ENCODE data around the gene DOC2B.
A peak's percentile ranks its signal among the peaks of the same experiment; 100 is the strongest.
"Not testable (repeated sequence)": the region's sequence is repeated elsewhere in the genome, so short reads cannot be mapped to it uniquely, and the experiment has no call there.

DOC2B gene

GRCh38 chr17:170130-170670 lies 11.2 kb downstream of the DOC2B start:
- Histone ChIP-seq H3K4me1 (peaks cover 26% of the 10 kb centered on the region), H3K27ac (no peak overlapping the region), H3K4me3 (no peak overlapping the region), H3K27me3 (no peaks in the 10 kb centered on the region), H3K36me3 (no peaks in the 10 kb centered on the region), H3K9me3 (no peaks in the 10 kb centered on the region), H3K4me2 (no peak overlapping the region), H4K20me1 (no peaks in the 10 kb centered on the region), H3K9ac (no peak overlapping the region)
- TF ChIP-seq Cebpa-rat (IDR thresholded peaks at IDR 0.05), result no peak

- not testable (repeated sequence) for H3K9ac ChIP-seq, H3K4me3 ChIP-seq, H3K27ac ChIP-seq, H3K9me3 ChIP-seq, H3K36me3 ChIP-seq, H3K27me3 ChIP-seq, H4K20me1 ChIP-seq
- Histone ChIP-seq H3K4me2 (peak overlapping the region; percentile 19; the same call in 1 of the 2 replicates), H3K4me1 (peaks cover 38% of the 10 kb centered on the region)
Observed at GRCh38 chr17:168614-169013, 12.8 kb downstream of the DOC2B start.

- Histone ChIP-seq H3K36me3 (no peaks in the 10 kb centered on the region), H3K4me2 (no peak overlapping the region), H4K20me1 (no peaks in the 10 kb centered on the region), H3K9ac (no peak overlapping the region), H3K27me3 (no peaks in the 10 kb centered on the region), H3K4me3 (no peak overlapping the region), H3K27ac (no peak overlapping the region), H3K4me1 (peaks cover 27% of the 10 kb centered on the region), H3K9me3 (no peaks in the 10 kb centered on the region)
- no peak for TF ChIP-seq Cebpa-rat (IDR thresholded peaks at IDR 0.05)
Observed at GRCh38 chr17:165939-166338, 15.5 kb downstream of the DOC2B start.

- H3K4me3 ChIP-seq, result no peak overlapping the region
- no peak for TF ChIP-seq Cebpa-rat (IDR thresholded peaks at IDR 0.05)
Observed at GRCh38 chr17:164303-165235, 16.9 kb downstream of the DOC2B start.

GRCh38 chr17:163514-164098 lies 17.8 kb downstream of the DOC2B start:
- no peak for TF ChIP-seq Cebpa-rat (IDR thresholded peaks at IDR 0.05)
- Histone ChIP-seq H3K4me3 (no peak overlapping the region), H3K4me2 (no peak overlapping the region; the same call in 1 of the 2 replicates), H3K27me3 (no peaks in the 10 kb centered on the region), H4K20me1 (no peaks in the 10 kb centered on the region), H3K9ac (no peak overlapping the region), H3K27ac (no peak overlapping the region), H3K9me3 (no peaks in the 10 kb centered on the region), H3K4me1 (peaks cover 19% of the 10 kb centered on the region), H3K36me3 (no peaks in the 10 kb centered on the region)

More at GRCh38 chr17:164303-165235, 16.9 kb downstream of the DOC2B start:
- Histone ChIP-seq H3K27me3 (no peaks in the 10 kb centered on the region), H3K9ac (no peak overlapping the region), H4K20me1 (no peaks in the 10 kb centered on the region), H3K4me1 (peaks cover 27% of the 10 kb centered on the region), H3K9me3 (no peaks in the 10 kb centered on the region), H3K27ac (0 out of 2 replicates have a peak overlapping the region, but pooled peaks have one; percentile 13), H3K4me2 (no peak overlapping the region; the same call in 1 of the 2 replicates), H3K36me3 (no peaks in the 10 kb centered on the region)

- H3K4me2 ChIP-seq, result no peak overlapping the region
- H3K9ac ChIP-seq, result no peak overlapping the region
- no peak overlapping the region for H3K27ac ChIP-seq
- no peaks in the 10 kb centered on the region for H3K36me3 ChIP-seq
- H3K4me3 ChIP-seq, result no peak overlapping the region
- no peaks in the 10 kb centered on the region for H3K27me3 ChIP-seq
- peaks cover 18% of the 10 kb centered on the region; the same call in 1 of the 2 replicates for H3K4me1 ChIP-seq
- TF ChIP-seq Cebpa-rat (IDR thresholded peaks at IDR 0.05), result no peak
- no peaks in the 10 kb centered on the region for H3K9me3 ChIP-seq
- no peaks in the 10 kb centered on the region for H4K20me1 ChIP-seq
Observed at GRCh38 chr17:162689-163088, 18.8 kb downstream of the DOC2B start.

GRCh38 chr17:161481-161880 lies 20.0 kb downstream of the DOC2B start:
- Histone ChIP-seq H3K9me3 (no peaks in the 10 kb centered on the region), H3K4me1 (peaks cover 18% of the 10 kb centered on the region; the same call in 1 of the 2 replicates), H3K27me3 (no peaks in the 10 kb centered on the region), H3K9ac (no peak overlapping the region), H3K4me3 (no peak overlapping the region), H3K4me2 (no peak overlapping the region), H3K27ac (no peak overlapping the region), H4K20me1 (no peaks in the 10 kb centered on the region), H3K36me3 (no peaks in the 10 kb centered on the region)
- TF ChIP-seq Cebpa-rat (IDR thresholded peaks at IDR 0.05), result no peak

- peaks cover 16% of the 10 kb centered on the region; the same call in 1 of the 2 replicates for H3K4me1 ChIP-seq
- no peak overlapping the region for H3K4me3 ChIP-seq
- TF ChIP-seq Cebpa-rat (IDR thresholded peaks at IDR 0.05), result no peak
- H3K27ac ChIP-seq, result no peak overlapping the region
- H3K4me2 ChIP-seq, result no peak overlapping the region
- no peaks in the 10 kb centered on the region for H3K27me3 ChIP-seq
- H4K20me1 ChIP-seq, result no peaks in the 10 kb centered on the region
- no peaks in the 10 kb centered on the region for H3K36me3 ChIP-seq
- no peaks in the 10 kb centered on the region for H3K9me3 ChIP-seq
- no peak overlapping the region for H3K9ac ChIP-seq
Observed at GRCh38 chr17:160336-160735, 21.1 kb downstream of the DOC2B start.

GRCh38 chr17:159609-160008 lies 21.8 kb downstream of the DOC2B start:
- H3K9me3 ChIP-seq, result no peaks in the 10 kb centered on the region
- H3K27ac ChIP-seq, result no peak overlapping the region
- H3K4me1 ChIP-seq, result peaks cover 8% of the 10 kb centered on the region; the same call in 1 of the 2 replicates
- no peaks in the 10 kb centered on the region for H3K36me3 ChIP-seq
- no peak overlapping the region for H3K4me3 ChIP-seq
- TF ChIP-seq Cebpa-rat (IDR thresholded peaks at IDR 0.05), result no peak
- H3K4me2 ChIP-seq, result no peak overlapping the region
- no peaks in the 10 kb centered on the region for H4K20me1 ChIP-seq
- H3K27me3 ChIP-seq, result no peaks in the 10 kb centered on the region
- no peak overlapping the region for H3K9ac ChIP-seq

GRCh38 chr17:158379-158778 lies 23.1 kb downstream of the DOC2B start:
- Histone ChIP-seq H3K4me3 (no peak overlapping the region), H4K20me1 (no peaks in the 10 kb centered on the region), H3K9ac (no peak overlapping the region), H3K36me3 (no peaks in the 10 kb centered on the region), H3K27ac (no peak overlapping the region), H3K4me1 (no peaks in the 10 kb centered on the region), H3K27me3 (no peaks in the 10 kb centered on the region), H3K9me3 (no peaks in the 10 kb centered on the region), H3K4me2 (no peak overlapping the region)
- no peak for TF ChIP-seq Cebpa-rat (IDR thresholded peaks at IDR 0.05)

Data from BLaER1 (cell line).